ENCODE results near the gene SP6.

Gene SP6

DNA sequence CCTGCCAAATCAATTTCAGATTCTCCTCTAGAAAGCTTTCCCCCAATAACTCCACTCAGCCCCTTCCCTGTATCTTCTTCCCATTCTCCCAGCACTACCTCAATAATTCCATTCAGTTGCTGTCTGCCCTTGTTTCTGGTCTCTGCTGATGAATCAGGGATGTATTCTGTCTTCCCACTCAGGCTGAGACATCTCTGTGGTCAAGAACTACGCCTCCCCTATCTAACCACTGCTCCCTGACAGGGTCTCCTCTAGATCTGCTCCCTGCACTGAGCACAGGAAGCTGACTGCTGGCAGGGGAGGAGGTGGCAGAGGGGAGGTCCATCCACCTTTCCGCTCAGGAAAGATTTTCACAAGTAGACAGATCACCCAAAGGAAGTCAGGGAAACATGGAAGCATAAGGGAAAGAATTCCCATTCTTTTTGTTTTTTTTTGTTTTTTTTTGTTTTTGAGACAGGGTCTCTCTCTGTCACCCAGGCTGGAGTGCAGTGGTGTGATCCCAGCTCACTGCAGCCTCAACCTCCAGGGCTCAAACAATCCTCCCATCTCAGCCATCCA, 28.1 kb upstream of the SP6 start:
- no peak for DNase-seq

DNA sequence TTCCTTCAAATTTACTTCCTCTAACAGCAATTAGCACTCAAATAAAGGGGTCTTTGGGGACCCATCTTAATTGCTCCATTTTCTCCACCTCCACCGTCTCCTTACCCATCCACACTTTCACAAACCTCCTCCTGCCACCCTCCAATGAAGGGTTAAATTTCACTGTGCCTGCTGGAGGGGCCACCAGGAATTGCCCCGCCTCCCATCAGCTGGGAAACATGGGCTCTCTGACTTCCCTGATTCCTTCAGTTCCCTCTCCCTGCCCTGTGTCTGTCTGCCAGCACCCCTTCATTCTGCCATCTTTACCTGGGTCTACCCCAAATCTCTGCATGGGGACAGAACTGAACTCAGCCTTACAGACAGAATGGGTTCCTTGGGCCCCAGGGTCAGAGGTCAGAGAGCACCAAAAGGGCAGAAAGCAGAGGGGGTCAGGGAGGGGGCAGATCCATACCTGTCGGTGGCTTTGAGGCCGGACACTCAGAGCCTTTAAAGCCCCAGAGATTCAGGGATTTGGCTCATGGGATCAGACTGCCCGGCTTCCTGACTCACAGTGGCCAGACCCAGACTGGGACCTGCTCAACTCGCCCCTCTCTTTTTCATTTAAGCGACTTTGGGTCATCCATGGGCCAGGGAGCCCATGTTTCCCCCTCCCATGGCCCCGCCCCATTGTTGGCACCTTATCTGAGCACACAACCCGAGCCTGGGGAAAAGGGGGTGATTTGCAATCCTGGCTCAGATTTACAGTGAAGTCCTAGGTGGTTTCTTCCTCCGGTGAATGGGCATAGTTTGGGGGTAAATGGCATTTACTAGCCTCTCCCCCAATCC, 27.5 kb upstream of the SP6 start:
- DNase-seq, result no peak

DNA sequence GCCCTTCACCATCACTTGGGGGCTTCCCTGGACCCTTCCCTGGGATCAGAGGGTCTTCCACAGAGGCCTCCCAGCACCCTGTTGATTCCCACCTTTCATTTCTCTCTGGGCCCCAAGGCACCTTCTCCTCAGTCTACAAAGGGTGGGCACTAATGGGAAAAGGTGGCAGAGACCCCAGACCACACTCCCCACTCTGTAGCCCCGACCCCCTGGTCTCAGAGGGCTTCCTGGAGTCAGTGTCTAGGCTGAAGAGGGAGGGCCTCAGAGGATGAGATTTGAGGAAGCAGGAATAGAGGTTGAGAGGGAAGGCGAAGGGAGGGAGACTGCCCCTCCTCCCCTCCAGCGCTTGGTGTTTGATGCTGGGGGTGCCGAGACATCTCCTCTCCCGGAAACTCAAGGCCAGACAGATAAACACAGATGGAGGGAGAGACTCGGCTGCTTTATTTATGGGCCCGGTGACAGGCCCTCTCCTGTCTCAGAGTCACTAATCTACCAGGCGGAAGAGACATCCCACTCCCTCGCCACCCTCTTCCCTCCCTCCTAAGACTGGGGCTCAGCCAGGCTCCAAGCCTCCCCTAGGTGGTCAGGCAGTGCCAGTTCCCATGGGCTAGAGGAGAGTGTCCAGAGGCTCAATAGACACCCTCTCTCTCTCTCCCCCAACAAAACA, 26.5 kb upstream of the SP6 start:
- DNase-seq, result no peak

DNA sequence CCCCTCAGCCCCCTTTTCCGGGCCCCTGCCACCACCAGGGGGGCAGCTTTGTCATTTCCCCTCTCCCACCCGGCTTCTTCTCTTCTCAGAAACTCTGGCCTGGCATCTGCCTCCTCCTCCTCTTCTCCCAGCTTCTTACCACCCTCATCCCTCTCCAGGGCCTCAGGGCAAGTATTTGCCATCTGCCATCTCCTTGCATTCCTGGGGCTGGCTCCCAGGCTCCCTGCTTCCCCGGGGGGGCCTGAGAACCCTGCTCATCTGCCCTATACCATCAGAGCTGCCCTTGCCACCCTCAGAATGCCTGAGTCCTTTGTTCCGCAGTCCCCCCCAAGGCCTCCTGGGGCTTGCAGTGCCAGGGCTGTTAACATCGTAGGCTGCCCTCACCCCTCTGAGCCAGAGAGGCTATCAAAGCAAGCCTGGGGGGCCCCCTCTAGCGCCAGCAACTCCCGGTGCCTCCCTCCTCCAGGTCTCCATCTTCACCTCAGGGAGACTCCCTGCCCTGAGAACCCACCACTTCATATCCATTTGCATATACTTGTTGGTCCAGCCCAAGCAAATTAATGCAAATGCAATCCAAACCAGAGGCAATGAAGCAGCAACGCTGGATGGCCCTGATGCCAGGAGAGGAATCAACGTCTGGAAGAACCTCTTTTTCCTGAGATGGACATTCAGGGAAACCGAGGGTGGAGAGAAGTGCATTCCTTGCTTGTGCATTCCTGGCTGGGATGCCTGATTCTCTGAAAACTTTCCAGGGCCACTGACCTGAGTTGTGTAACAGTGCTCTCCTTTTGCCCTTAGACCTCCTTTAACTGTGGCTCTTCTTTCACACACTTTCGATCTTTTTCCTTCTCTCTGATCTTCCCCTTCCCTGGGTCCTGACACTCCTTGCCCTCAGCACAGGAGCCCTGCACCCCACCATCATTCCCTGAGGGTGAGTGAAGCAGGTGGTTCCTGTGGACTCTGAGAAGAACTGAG, 24.3 kb upstream of the SP6 start:
- DNase-seq, result no peak

DNA sequence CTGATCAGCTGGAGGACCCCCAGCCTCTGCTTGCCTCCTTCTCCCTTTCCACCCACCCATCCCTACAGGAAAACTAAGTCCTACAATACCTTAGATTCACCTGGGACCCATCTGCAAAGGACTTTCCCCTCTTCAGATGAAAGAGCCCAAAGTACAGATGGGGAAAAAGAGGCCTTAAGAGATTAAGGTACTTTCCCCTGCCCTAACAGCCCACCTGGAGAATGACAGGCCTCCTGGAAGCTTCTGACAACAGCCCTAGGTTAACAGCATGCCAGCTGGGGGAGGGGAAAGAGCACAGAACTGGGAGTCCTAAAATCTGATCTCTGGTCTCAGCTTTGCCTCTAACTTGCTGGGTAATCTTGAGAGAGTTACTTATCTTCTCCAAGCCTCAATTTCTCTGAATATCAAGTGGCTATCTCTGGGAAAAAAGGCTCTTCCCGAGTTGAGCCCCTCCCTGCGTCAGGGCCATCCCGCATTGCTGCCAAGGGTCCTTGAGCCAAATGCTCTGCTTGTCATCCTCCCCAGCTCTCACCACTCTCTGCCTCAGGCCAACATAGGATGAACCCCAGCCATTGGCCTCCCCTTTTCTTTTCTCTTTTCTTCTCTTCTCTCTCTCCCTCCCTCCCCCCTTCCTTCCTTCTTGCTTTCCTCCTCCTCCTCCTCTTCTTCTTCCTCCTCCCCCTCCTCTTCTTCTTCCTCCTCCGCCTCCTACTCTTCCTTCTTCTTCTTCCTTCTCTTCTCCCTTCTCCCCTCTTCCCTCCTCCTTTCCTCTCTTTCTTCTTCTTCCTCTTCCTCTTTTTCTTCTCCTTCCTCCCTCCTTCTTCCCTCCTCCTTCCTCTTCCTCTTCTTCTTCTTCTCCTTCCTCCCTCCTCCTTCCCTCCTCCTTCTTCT, 22.5 kb upstream of the SP6 start:
- no peak for DNase-seq

DNA sequence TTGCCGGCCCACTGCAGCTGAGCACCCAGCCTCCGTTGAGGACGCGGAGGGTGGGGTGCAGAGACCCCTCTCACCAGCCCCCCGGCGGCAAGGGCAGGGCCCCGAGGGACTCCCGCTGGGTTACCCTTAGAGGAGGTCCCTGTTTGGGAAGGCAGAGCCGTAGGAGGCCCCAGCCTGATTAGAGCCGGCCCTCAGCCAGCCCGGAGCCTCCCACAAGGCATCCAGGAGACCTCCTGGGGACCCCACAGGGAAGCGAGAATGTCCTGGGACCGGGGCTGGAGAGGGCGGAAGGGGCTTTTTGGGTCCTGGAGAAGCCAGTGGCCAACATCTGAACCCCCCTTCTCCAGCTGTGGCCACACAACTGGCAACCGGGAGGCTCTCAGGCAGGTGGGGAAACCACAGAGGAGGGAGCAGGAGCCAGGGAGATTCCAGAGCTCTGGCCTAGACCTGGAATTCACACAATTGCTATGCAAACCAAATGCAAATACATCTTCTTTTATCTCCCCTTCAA, 21.7 kb upstream of the SP6 start:
- no peak for DNase-seq

DNA sequence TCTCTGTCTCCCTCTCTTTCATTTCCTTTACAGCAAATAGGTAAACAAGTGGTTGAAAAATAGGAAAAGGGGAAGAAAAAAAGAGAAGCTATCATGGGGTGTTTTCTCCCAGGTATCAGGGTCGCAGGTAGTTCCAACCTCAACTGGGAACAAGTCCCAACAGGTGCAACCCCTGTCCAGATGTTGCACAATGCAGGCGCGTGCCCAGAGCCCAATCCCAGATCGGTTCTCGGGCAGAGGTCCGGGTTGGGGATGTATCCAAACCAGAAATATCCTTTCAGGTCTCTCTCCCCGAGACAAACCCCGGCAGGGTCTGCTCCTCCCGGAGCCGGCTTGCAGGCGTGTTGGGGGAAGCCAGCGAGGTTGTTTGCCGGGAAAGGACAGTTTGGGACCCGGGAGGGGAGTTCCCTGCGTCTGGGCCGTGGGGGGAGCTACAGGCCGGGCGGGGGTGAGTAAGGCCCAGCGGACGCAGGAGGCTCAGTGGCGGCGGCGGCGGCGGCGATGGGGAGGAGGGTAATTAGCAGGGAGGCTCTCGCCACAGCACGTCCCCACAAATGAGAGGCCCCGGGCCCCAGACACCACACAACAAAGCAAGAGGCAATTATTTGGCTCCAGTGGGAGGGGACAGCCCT, 21.2 kb upstream of the SP6 start:
- no peak for DNase-seq

DNA sequence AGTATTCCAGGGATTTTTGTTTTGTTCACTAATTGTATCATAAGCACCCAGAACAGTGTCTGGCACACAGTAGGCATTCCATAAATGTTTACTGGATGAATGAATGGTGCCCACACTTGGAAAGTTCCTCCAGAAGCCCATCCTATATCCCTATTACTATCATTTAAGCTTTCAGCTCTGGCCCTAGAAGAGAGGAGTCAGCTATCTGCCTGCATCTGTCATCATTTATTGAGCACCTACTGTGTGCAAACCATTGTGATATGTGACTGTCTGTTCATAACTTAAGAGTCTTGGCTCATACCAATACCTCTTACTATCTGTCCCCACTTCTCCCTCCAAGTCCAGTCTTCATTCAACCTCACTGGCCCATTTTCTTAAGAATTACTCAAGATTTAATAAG, 20.1 kb upstream of the SP6 start:
- DNase-seq, result no peak

DNA sequence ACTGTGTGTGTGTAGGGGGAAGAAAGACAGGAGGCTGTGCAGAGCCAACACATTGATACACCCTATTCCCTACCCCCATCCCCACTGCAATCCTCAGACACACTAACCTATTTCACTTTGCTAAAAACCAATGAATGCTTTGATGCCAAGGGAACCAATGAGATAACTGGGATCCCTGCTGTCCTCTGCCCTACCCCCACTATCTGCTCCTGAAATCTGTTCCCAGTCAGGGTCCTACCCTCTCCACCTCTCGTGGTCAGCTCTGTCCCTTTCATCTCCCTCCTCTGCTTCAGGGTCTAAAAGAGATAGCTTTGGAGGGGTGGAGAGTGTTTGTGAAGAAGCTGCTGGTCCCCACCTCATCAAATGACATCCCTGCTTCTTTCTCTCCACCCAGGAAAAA, 19.1 kb upstream of the SP6 start:
- no peak for DNase-seq

DNA sequence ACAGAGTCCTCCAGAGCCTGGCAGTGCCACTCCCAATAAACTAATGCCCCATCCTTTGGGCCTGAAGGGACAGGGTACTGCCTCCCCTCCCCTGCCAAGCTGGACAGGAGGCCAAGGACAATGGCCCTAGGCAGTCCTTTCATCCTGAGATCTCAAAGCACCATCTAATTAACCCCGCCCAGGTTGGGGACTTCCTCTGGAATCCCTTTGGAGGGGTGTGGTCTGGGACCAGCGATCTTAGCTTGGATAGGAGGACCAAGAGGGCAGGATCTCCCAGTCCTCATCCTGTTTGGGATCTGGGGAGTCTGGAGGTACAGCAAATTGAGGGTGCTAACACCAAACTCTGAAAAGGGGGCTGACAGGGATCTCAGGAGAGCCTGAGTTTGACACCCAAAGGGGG, 18.2 kb upstream of the SP6 start:
- no peak for DNase-seq

DNA sequence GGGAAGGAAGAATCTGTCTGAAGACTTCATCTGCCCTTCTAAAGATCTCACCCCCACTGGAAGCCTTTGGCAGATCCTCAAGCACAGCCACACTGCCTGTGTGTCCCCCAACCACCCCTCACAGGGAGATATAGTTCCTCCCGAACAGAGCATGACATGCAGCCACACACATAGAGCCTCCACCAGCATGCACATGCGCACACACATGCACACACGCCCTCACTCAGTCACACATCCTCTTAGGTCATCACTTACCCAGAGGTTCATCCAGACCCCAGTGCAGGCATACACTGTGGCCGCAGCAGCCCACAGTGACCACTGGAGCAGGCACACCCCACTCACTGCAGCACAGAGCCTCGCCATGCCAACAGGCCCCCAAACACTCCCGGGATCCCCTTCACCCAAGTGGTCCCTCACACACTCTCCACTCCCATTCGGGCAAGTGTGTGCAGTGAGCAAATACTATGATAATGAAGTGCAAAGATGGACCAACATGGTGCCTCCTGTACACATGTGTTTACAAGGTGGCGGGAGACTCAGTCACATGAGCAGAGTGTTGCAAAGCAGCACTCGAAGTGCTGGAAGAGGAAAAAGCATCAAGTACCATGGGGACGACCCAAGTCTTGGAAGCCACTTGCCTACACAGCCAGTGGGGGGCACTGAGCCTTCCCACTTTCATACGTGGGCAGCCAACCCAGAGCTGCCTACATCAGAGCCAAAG, 17.0 kb upstream of the SP6 start:
- DNase-seq, result no peak

DNA sequence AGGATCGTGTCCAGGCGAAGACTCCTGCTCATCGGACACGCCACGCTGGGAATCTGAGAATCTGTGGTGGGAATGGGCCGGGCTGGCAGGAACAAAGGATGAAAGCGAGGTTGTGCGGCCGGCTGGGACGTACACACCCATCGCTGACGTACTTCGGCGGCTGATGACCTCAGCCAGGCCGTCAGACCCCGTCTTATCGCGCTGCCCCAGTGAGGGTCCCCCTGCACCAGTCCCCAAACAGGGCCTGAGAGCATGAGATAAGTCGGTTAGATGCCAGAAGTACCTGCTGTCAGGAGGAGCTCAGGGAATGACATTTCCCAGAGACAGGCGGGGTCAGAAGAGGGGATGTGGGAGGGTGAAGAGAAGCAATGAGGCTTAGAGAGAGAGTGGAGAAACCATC, 16.0 kb upstream of the SP6 start:
- DNase-seq, result no peak

DNA sequence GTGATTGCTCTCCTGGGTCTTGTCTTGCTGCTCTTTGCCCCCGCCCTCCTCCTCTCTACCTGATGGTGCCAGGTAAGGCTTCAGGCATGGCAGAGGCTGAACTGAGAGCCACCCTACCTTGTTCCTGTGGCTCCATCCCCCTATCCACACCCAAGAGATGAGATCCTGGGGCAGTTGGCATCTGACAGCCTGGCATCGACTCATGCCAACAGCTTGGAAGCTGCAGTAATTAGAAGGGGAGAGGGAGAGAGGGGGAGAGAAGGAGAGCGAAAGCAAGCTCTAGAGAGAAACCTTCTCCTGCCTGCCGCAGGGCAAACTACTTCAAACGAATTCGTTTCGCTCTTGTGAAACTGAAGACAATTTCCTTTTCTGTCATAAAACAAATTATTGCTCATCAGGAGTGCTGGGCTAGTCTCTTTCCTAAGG, 13.8 kb upstream of the SP6 start:
- DNase-seq, result no peak

DNA sequence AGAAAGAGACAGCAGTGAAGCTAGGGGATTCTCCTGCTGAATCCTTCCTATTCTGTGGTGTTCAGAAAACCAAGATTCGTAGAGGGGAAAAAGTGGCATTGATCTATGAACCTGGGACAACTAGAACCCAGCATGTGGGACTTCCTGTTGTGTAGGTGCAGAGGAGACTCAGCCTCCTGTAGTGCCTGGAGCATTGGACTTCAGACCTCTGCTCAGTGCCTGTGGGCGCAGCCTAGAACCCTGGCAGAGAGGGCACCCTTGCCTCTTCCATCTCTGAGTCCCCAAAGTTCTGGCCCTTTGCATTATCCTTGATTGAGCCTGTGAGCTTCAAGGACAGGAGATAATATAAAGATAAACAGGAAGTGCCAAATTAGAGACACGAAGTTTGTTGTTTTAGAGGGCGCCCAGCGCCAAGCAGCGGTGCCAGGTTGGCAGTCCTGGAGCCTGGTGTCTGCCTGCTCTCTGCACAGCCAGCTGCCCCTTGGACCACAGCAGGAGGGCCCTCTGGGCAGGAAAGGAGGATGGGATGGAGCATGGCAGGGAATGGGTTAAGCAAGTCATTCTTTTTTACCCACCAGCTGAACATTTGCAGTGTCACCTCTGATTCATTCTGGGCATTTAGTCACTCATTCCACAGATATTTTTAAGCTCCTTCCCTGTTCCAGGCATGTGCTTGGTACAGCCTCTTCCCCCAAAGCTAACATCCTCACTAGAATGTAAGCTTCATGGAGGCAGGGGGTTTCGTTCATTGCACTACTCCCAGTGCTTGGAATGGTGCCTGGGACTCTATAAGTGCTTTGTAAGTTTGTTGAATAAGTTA, 11.9 kb upstream of the SP6 start:
- no peak for DNase-seq

DNA sequence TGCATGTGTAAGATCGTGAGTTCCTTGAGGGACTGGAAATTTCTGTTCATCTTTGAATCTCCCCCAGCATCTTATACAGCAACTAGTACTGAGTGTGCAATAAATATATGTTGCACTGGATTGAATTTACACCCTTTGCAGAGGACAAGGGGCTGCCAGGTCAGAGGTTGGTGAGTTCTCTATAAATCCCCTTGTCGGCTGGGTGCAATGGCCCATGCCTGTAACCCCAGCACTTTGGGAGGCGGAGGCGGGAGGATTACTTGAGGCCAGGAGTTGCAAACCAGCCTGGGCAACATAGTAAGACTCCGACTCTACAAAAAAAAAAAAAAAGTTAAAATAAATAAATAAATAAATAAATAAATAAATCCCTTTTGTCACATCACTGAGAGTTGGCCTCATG, 9.4 kb upstream of the SP6 start:
- DNase-seq, result no peak

DNA sequence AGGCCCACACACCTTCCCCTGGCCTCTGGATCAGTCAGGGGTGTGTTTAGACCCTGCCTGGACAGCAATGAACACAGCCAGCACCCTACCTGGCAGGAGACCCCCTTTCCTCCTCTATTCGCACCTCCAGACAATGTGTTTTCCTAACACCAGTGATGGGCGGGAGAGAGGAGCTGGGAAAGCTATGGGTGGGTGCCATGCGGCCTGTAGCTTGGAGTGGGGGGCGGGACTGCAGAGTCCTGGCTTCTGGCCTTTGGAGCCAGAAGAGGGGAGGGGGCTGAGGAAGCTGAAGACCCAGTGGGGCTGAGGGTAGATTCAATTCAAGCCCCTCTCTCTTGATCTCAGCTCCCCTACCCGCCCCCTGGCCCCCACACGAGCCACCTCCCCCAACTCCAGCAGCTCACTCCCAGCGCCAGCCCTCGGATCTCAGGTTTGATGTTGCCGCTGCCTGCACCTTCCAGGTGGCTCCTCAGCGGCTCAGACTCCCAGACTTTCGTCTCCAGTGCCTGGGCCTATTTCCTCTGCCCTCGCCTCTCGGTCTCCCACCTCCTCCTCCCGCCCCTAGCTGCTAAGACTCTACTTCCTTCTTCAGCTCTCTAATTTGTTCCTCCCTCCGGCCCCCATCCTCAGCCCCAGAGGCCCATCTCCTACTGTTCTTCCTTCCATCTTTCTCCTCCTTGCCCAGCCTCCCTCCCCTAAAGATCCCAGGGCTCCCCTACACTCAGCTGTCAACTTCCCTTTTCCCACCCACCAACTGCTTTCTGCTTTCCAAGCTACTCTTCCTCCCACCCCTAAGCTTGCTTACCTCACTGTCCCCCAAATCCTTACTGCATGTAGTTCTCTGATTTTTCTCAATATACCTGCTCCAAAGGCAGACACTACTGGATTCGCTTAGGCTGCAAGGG, 6.8 kb upstream of the SP6 start:
- no peak for DNase-seq

DNA sequence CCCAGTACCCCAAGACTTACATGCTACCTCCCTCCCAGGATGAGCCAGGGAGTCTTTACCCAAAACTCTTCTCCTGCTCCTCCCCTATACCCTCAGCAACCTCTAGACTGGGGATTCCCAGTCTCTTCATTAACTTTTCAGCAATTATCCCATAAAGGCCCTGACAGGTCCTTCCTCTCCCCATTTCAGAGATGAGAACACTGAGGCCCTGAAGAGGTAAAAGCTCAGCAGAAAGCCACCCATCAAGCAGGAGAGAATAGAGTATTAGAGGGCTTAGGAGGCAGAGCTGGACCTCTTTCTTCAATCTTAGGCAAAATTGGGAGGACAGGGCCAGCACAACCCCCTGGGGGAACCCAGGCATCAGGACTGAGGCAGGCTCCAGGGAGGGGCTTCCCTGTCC, 5.9 kb upstream of the SP6 start:
- DNase-seq, result no peak

DNA sequence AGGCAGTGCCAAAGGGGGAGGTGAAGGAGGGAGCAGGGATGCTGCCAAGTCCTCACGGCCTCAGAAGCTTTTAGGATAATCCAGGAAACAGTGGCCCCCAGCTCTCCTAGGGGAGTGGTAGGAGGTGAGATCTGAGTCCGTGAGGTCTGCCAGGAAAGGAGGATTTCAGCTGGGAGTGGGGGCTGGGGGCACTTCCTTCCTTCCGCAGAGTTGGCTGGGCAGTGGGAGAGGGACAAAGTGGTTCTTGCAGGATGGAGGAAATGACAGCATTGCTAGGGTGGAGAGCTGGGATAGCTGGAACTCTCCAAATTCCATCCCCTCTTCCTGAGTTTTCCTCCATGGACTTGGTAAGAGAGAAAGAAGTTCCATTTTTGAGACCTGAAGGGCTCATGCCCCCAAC, 4.8 kb upstream of the SP6 start:
- no peak for DNase-seq

DNA sequence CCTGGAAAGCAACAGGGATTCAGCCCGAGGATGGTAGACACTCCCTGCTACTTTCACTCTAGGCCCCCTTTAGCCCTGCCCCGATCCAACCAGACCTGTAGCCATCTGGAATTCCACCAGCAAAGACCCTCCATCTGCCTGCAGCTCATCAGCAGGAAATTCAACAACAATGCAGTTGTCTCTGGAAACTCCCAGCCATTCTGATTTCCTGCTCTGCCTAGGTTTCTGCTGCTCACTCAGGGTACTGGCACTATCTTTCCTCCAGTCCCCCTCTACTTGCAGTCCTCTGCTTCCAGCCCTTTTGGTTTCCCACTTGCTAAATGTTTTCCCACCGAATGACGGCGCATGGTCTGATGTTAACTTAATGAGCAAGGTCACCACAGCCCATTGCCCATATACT, 2.7 kb upstream of the SP6 start:
- no peak for DNase-seq

Measured in NCI-H748 treated with DMSO at 0.1 percent for 48 hours (cell line).